Epithelial cell of proximal tubule (primary cell): ENCODE data around the gene TMPRSS4. TPM values are rescaled to one million over a fixed set of nuclear protein-coding genes. Genes with fewer than 3 reads are reported as not detected.

ENCODE experiments used
- DNase-seq: peaks from one replicate; pipeline ENCODE4 v3.0.0-alpha.2; 2011; ENCODE audit warnings: low read depth
- H3K4me3 ChIP-seq: 2 replicates; pipeline ENCODE4 v1.5.1; 2011; ENCODE audit warnings: low read depth, mild to moderate bottlenecking, low read length
- CTCF ChIP-seq: conservative IDR thresholded peaks from 2 replicates; pipeline ENCODE4 v1.5.1; 2012; ENCODE audit warnings: low read depth, mild to moderate bottlenecking, low read length
- total RNA-seq: library from RNA; depleted of rRNA; stranded (reverse); fragments of >200 nt; gene quantifications from 2 replicates; pipeline ENCODE4 v1.2.3, GENCODE V29; 2015

TMPRSS4 gene
- total RNA-seq, 1 donor from 2014 or later = 26.6 TPM

GRCh38 chr11:118143661-118144185 is 66.8 kb downstream of the TMPRSS4 start:
- no peak overlapping the region for H3K4me3 ChIP-seq
- DNase-seq = no peak
- TF ChIP-seq CTCF = no peak

GRCh38 chr11:118144301-118145268 is 67.7 kb downstream of the TMPRSS4 start:
- no peak for TF ChIP-seq CTCF
- H3K4me3 ChIP-seq = no peak overlapping the region
- DNase-seq = no peak

DNA sequence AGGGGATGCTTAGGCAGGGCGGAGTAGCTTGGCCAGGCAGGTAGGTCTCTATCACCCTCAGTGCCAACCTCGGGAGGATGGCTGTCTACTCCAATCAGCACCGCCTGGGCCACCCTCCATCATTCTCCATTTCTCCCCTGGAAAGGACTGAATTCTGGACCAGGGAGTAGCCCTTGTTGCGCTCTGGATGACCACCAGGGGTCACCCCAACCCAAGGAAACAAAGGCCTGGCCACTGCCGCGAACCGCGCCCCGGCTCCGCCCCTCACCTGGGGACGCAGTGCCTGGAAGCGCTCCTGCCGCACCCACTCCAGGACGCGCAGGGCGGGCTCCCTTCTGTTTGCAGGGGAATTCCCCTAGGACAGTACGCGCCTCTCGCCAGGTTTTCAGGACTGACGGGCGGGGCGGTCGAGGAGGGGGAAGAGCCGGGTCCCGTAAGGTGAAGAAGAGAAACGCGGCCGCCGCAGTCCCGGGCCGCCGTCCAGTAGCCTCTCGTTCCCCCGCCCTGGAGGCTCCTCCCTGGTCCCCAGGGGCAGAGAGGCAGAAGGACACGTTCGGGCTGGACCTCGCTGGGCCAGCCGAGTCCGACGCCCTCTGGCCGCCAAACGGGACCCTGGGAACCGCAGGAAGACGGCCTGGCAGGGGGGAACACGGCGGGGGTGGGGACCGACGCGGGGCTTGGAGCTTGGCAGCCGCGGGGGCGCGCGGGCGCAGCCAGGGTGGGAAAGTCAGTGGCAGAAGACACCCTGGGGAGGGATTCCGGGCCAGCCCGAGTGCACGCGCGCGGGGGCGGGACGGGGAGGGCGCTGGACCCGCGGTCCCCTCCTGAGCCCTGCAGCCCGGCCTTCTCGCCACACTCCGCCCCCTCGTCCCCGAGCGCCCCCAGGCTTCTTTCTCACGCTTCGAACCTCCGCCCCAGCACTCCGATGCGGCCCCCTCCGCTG is 68.7 kb downstream of the TMPRSS4 start:
- peak overlapping the region; percentile 66 for H3K4me3 ChIP-seq
- peak; percentile 86 for TF ChIP-seq CTCF
- no peak for DNase-seq

- TF ChIP-seq CTCF = no peak
- DNase-seq = no peak
- no peak overlapping the region for H3K4me3 ChIP-seq
These were observed 69.7 kb downstream of the TMPRSS4 start for GRCh38 chr11:118146554-118146953.

DNA sequence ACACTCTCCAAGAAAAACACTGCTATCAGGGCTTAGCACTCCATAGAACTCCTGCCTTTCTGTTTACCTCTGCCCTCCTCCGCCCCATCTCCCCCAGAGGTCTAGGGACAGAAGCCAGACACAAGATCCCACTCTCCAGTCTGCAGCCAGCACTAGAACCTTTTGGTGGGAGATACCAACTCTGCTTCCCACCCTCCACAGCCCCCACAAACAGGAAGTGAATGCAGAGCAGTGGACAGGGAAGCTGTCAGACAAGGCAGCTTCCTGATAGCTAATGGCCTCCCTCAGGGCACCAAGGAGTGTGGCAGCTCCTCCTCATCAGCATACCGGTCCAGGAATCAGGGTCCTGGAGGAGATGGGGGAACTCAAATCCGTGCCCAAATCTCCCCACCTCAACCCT is 70.6 kb downstream of the TMPRSS4 start:
- H3K4me3 ChIP-seq = no peak overlapping the region
- TF ChIP-seq CTCF = no peak
- DNase-seq = no peak

- no peak for DNase-seq
- no peak overlapping the region for H3K4me3 ChIP-seq
- TF ChIP-seq CTCF = no peak
These were observed 71.4 kb downstream of the TMPRSS4 start for GRCh38 chr11:118148240-118148639.
